Islet of Langerhans (tissue), 1 donor: ENCODE results near the gene ZNF385A.

ENCODE experiments used
- FAIRE-seq: peaks from one replicate; lab custom pipeline; 2011; peaks lifted over from hg19 to GRCh38; lab: Jason Lieb, UNC

Gene ZNF385A

DNA sequence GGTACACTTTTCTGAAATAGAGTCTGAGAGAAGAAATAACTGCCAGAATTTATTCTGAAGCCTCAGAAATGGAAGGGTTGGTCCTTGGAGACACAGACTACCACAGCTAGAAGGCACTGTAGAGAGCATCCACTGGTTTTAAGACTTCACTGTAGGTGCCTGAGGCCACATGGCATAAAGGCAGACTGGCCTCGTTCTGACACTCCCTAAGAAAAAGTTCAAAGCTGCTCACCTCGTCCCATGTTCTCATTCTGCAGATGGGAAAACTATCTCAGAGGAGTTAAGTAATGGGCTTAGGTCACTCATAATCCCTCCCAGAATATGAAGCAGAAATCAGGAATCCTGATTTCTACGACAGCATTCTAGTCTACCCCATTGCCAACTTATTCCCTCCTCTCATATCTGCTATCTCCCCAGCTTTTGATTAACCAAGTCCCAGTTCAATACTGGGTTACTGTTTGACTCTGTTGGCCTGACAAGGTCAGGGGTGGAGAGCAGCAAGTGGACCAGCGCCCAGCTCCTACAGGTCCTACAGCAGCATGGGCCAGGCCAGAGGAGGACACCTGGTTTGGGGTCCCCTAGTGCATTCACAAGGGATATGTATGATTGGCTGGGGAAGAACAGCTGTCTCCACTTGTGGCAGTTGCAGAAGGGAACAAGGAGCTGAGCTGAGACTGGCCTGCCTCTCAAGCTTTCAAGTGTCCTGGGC is 30.8 kb upstream of the ZNF385A start:
- FAIRE-seq: no peak

DNA sequence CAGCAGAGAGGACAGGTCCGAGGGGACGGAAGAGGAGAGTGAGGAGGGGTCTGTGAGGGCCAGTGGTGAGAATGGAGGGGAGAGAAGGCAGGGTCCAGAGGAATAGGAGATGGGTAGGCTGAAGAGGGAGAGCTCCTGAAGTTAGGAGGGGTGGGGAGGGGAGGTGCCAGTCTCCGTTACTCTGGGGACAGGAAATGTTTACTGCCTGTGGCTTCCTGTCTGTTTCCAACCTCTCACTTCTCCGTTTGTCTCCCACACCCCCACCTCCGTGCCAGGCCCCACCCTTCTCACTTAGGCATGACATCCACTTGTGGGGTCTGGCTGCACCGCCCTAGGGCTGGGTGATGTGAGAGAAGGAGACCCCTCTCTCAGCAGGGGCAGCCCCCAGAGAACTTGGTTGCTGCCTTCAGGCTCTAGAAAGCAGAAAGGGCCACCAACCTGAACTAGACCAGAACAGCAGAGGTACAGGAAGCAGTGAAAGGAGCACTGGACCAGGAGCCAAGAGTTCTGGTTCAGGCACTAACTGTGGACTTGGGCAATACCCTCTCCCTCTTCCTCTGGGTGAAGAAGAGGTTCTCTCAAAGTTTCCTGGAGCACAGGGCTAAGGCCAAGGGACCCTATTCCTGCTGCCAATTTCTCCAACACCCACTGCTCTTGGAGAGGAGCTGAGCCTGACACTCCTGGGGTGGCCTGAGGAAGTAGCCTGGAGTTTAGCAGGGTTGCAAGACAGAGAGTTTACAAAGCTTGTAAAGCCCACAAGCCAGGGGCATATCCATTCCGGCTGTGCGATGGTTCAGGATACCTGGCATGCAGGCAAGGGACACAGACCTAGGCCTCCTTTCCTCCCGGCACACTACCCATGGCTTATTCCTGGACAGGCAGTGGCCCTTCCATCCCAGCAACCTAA is 29.0 kb upstream of the ZNF385A start:
- no peak for FAIRE-seq

GRCh38 chr12:54412786-54413185 is 28.3 kb upstream of the ZNF385A start:
- FAIRE-seq: no peak

DNA sequence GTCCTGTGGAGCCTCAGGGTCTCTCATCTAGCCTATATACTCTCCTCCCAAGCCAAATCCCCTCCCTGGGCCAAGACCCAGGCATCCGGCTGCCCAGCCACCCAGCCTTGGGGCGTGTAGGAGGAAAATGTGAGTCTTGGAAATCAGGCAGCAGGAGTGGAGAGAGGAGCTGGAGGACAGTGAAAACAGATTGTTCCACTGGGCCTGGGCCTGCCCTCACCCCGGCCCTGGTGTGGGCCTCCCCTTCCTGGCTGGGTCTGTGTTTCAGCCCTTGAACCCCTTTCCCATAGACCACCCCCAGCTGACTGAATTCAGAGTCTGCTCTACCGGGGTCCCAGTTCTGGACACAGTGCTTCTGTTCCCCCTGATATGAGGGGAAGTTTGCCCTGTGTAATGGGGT is 27.8 kb upstream of the ZNF385A start:
- no peak for FAIRE-seq

GRCh38 chr12:54411391-54412241 is 27.1 kb upstream of the ZNF385A start:
- FAIRE-seq: no peak

GRCh38 chr12:54409267-54409666 is 24.7 kb upstream of the ZNF385A start:
- FAIRE-seq: no peak

DNA sequence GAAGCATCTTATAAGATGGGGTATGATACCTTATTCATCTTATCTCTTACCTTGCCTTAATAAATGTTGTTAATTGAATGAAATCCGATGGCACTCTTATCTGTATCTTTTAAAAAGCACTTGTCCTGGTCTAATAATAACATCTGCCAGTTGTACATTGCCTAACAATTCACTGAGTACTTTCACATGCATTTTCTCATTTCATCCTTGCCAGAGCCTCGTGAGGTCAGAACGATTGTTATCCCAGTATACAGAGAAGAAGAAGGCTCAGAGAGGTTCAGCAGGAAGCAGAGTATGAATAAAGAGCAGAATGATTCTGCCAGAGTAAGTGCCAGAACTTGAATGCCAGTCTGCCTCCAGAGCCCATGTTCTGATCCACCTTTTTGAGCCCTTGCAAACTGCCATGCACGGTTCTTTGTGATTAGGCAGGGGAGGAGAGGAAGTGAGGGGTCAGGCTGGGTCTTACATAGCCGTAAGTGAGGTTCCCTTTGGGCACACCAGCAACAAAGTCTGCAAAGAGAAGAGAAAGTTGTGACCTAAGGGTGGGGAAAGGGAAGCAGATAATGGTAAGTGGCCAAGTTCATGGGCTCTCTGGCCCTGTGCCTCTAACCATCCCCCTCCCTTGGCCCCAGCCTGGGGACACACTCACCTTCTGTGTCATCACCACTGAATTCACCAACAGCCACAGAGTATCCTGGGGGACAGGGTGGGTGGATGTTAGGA is 22.8 kb upstream of the ZNF385A start:
- FAIRE-seq: no peak

- no peak for FAIRE-seq
Measured at GRCh38 chr12:54405573-54405972, 21.0 kb upstream of the ZNF385A start.

- FAIRE-seq: no peak
Measured at GRCh38 chr12:54405106-54405505, 20.6 kb upstream of the ZNF385A start.

DNA sequence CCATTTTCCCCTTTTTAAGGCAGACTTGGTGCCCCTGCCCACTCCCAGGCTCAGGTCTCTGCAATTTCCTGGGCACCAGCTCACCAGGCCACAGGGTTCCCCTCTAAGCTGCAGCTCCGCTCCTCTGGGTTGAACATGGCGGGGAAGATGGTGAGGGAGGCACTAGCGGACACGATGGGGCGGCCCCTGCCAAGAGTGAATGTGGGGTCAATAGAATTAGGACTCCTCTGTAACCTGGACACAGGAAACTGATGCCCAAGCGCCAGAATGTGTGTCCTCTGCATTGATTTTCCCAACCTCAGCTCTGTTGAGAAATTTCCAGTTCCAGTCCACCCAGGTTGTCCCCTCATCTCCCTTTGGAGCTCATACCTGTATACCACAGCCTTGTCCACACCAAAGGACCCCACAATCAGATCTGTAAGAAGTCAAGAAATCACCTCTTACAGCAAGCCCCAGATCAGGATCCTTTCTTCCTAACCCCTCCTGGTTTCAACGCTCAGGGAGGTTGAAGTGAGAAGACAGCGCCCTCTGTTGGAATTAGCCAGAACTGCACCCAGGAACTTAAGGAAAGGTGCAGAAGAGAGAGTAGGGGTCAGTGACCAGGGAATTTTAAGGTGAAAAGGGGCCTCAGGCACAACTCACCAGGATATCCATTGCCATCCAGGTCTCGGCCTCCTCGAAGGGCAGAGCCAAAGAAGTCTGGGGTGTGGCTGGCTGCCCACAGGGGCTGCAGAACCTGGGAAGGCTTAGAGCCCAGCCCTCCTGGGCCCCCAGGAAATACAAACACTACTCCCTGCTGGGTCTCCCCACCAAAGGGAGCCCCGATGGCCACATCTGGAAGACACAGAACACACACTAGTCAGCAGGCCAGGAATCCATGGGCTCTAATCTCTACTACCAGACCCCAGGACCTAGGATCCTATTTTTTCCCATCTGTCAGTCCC is 19.8 kb upstream of the ZNF385A start:
- FAIRE-seq: no peak

- no peak for FAIRE-seq
Measured at GRCh38 chr12:54401119-54401518, 16.6 kb upstream of the ZNF385A start.

DNA sequence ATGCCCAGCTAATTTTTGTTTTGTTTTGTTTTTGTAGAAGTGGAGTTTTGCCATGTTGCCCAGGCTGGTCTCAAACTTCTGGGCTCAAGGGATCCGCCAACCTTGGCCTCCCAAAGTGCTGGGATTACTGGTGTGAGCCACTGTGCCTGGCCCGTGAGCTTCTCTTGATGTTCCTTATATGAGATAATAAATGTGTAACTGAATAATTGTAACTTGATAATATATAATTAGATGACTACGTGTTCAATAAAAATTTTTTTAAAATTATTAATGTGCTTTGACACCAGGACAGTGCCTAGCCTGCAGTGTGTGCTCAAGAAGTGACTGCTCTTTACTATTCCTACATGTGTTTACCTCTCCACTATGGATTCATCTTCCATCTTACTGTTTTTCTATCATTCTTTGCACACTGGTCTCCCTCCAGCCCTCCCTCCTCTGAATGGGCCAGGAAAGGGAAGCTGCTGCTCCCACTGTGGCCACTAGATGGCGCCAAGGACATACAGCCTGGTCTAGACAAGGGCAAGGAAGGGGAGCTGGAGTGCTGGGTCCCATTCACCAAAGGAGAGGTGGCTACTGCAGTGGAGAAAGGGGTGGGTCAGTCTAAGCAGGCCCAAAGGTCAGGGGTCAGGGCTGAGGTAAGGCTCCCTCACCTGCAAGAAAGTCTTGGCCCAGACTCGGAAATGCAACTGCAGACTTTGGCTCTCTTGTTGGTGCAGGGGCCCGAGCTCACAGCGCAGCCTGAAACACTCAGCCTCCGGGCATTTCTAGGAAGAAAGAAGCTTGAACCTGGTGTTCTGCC is 14.7 kb upstream of the ZNF385A start:
- no peak for FAIRE-seq

DNA sequence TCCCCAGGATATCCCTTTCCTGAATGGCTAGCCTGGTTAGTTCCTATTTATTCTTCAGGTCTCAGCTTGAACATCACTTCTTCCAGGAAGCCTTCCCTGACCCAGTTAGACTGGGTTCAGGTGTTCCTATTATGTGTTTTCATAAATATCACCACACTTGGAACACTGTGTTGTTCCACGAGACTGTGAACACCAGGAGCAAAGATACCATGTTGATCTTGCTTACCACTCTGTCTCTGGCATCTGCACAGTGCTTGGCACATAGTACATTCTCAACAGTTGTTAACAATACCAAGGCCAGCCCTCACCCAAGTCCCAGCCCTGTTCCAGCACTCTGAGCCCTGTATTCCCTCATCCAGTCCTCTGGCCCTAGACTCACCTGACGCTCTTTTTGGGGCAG is 13.7 kb upstream of the ZNF385A start:
- no peak for FAIRE-seq

DNA sequence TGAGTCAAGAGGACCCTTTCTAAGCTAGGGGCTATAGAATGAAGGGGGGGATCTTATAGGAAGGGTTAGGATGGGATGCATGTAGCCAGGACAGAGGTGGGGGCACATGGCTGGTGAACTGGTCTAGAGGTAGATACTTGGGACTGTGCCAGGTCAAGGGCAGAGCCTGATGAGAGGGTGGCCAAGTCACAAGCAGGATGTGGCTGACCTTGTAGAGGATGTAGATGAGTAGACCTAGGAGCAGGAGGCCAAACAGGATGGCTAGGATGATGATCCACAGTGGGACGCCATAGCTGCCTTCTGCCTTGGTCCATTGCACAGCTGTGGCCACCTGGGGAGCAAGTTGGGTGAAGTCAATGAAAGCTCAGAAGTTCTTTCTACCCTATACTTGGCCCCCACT is 12.6 kb upstream of the ZNF385A start:
- FAIRE-seq: no peak

DNA sequence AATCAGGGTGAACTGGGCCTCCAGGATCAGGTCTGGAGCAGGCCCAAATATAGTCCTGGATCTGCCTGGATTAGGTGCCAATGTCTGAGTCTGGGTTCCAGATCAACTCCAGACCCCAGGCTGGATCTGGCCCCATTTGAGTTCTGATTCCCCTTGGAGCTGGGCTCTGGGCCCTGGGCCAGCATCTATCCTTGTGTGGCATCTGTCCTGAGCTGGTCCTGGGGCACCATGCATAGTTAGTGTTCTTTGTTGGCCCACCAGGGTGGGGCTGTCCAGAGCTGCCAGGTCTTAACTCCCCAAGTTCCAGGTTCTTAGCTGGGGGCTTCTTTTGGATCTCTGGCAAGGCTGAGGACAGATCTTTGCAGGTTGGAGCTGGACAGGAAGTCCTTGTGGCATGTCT is 11.0 kb upstream of the ZNF385A start:
- FAIRE-seq: no peak

DNA sequence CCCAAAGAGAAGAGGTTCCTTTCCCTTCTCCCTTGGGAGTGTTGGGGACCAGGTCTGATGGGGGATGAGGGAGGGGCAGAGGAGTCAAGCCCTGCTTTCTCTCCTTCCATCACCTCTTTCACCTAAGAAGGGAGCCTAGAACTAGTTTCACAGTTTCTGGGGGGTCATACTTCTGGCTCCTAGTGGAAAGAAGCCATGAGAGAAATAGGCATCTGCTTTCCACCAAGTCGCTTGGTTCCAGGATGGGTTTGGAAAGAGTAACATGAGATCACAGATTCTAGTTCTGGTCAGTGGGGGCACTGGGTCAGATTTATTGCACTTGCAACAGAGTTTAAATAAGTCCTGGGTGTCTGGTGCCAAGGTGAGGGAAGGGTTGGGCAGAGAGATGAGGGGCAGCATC is 10.5 kb upstream of the ZNF385A start:
- no peak for FAIRE-seq

GRCh38 chr12:54394281-54394719 is 9.8 kb upstream of the ZNF385A start:
- no peak for FAIRE-seq

- no peak for FAIRE-seq
Measured at GRCh38 chr12:54393743-54394142, 9.2 kb upstream of the ZNF385A start.

DNA sequence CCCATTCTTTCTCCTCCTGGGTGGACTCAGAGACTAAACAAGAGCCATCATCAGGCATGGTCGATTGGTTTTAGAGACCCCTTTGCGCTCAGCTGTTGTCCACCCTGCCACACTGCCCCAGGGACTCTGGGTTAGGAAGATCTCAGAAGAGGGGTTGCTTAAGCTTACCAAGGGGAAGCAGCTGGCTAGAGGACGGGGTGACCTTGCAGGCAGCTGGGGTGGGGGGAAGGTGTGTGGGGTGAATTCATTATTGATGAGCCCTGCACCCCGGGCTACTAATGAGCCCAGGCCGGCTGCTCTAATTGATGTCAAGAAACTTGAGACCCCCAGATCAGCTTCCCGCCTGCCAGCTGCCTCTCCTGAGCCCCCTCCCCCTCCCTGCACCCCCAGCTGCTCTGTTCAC is 8.7 kb upstream of the ZNF385A start:
- no peak for FAIRE-seq
